ENCODE results near the gene POU2F2.
"Not testable (repeated sequence)": the region's sequence is repeated elsewhere in the genome, so short reads cannot be mapped to it uniquely, and the experiment has no call there.

The POU2F2 gene

GRCh38 chr19:42051166-42052115 lies 80.8 kb downstream of the POU2F2 start:
- no peak overlapping the region for H3K4me3 ChIP-seq (ENCODE audit: low read depth, low read length)
- TF ChIP-seq CTCF (IDR thresholded peaks at IDR 0.05; ENCODE audit: low read depth, low read length) = no peak
- no peak for DNase-seq (ENCODE audit: low read depth, low spot score)
- in situ Hi-C loops (cut with HindIII; ENCODE audit: low sequenced_read_pairs) = no loop called here

- H3K4me3 ChIP-seq (ENCODE audit: low read depth, low read length) = no peak overlapping the region
- in situ Hi-C loops (cut with HindIII; ENCODE audit: low sequenced_read_pairs) = no loop called here
- TF ChIP-seq CTCF (IDR thresholded peaks at IDR 0.05; ENCODE audit: low read depth, low read length) = no peak
- no peak for DNase-seq (ENCODE audit: low read depth, low spot score)
Observed at GRCh38 chr19:42048992-42049391, 83.3 kb downstream of the POU2F2 start.

- no peak for TF ChIP-seq CTCF (IDR thresholded peaks at IDR 0.05; ENCODE audit: low read depth, low read length)
- in situ Hi-C loops (cut with HindIII; ENCODE audit: low sequenced_read_pairs) = no loop called here
- DNase-seq (ENCODE audit: low read depth, low spot score) = no peak
- no peak overlapping the region for H3K4me3 ChIP-seq (ENCODE audit: low read depth, low read length)
Observed at GRCh38 chr19:42045575-42045974, 86.7 kb downstream of the POU2F2 start.

GRCh38 chr19:42042455-42043170 lies 89.6 kb downstream of the POU2F2 start:
- no peak overlapping the region for H3K4me3 ChIP-seq (ENCODE audit: low read depth, low read length)
- DNase-seq (ENCODE audit: low read depth, low spot score) = no peak
- in situ Hi-C loops (cut with HindIII; ENCODE audit: low sequenced_read_pairs) = no loop called here
- TF ChIP-seq CTCF (IDR thresholded peaks at IDR 0.05; ENCODE audit: low read depth, low read length) = no peak

GRCh38 chr19:42040491-42040890 lies 91.8 kb downstream of the POU2F2 start:
- H3K4me3 ChIP-seq (ENCODE audit: low read depth, low read length); in situ Hi-C loops (cut with HindIII; ENCODE audit: low sequenced_read_pairs); DNase-seq (ENCODE audit: low read depth, low spot score): not testable (repeated sequence)

GRCh38 chr19:42040031-42040430 lies 92.2 kb downstream of the POU2F2 start:
- in situ Hi-C loops (cut with HindIII; ENCODE audit: low sequenced_read_pairs) = no loop called here
- no peak for TF ChIP-seq CTCF (IDR thresholded peaks at IDR 0.05; ENCODE audit: low read depth, low read length)
- no peak overlapping the region for H3K4me3 ChIP-seq (ENCODE audit: low read depth, low read length)
- no peak for DNase-seq (ENCODE audit: low read depth, low spot score)

GRCh38 chr19:42038666-42039065 lies 93.6 kb downstream of the POU2F2 start:
- no peak overlapping the region for H3K4me3 ChIP-seq (ENCODE audit: low read depth, low read length)
- TF ChIP-seq CTCF (IDR thresholded peaks at IDR 0.05; ENCODE audit: low read depth, low read length) = no peak
- in situ Hi-C loops (cut with HindIII; ENCODE audit: low sequenced_read_pairs) = no loop called here
- no peak for DNase-seq (ENCODE audit: low read depth, low spot score)
